A549 (cell line): ENCODE results near the gene HBG1. TPM values are rescaled to one million over a fixed set of nuclear protein-coding genes. Genes with fewer than 3 reads are reported as not detected.
A peak's percentile ranks its signal among the peaks of the same experiment; 100 is the strongest.

Experiments
- ATAC-seq, 2 experiments: fragments of 200-7000 bp in 1 of 2; fragments of >200 bp in 1 of 2; cut with Nextera tagmentation in 1 of 2; cut with Tn5 transposase in 1 of 2; 3 replicates each; pipeline versions ENCODE4 v1.8.0 to v1.9.1; 2018 to 2020; ENCODE audit warnings: mild to moderate bottlenecking in 1 of 2, moderate library complexity in 1 of 2
- CTCF ChIA-PET: fragments of 300-600 bp; sonication (Branson Sonifier 250); formaldehyde crosslinking; extraction: SDS; loops from one replicate; lab custom pipeline; 2021; ENCODE audit warnings: antibody characterized with exemption, inconsistent platforms; lab: Yijun Ruan, JAX
- POLR2A ChIA-PET: fragments of 350-600 bp; formaldehyde crosslinking; extraction: SDS; loops from one replicate; lab custom pipeline; 2021; ENCODE audit warnings: antibody characterized with exemption, inconsistent platforms; lab: Yijun Ruan, JAX
- DNase-seq, 2 experiments: peaks; one replicate each; pipeline versions ENCODE4 v3.0.0 to v3.0.0-alpha.2; 2011 to 2016; ENCODE audit warnings: low read depth in 1 of 2, low spot score in 1 of 2
- FAIRE-seq: peaks from 2 replicates; lab custom pipeline; 2011; peaks lifted over from hg19 to GRCh38; lab: Jason Lieb, UNC
- H3K27ac ChIP-seq, 2 experiments: fragments of >200 bp; sonication (Bioruptor Twin); formaldehyde crosslinking; 3 replicates each; pipeline ENCODE4 v1.5.1; 2016 to 2017
- H3K4me1 ChIP-seq: fragments of >200 bp; sonication (Bioruptor Twin); formaldehyde crosslinking; 3 replicates; pipeline ENCODE4 v1.6.1; 2016
- H3K4me2 ChIP-seq: fragments of >200 bp; sonication (Bioruptor Twin); formaldehyde crosslinking; 3 replicates; pipeline ENCODE4 v1.6.1; 2016
- H3K4me3 ChIP-seq: fragments of >200 bp; sonication (Bioruptor Twin); formaldehyde crosslinking; 3 replicates; pipeline ENCODE4 v1.5.1; 2016
- H3K9me3 ChIP-seq: fragments of >200 bp; sonication (Bioruptor Twin); formaldehyde crosslinking; 3 replicates; pipeline ENCODE4 v1.6.1; 2016
- CBX2 ChIP-seq: fragments of 200-600 bp; sonication (generic); IDR thresholded peaks from 2 replicates; pipeline ENCODE4 v1.6.1; 2016; ENCODE audit warnings: low read depth, mild to moderate bottlenecking, borderline replicate concordance
- CEBPB ChIP-seq, 2 experiments: fragments of >200 bp in 1 of 2; sonication (Bioruptor Twin) in 1 of 2; formaldehyde crosslinking in 1 of 2; IDR thresholded peaks; 2 replicates each; pipeline ENCODE4 v1.6.1; 2012 to 2016
- E2F6 ChIP-seq: IDR thresholded peaks from 2 replicates; pipeline ENCODE4 v1.6.1; 2012; ENCODE audit warnings: low read depth, borderline replicate concordance
- JUNB ChIP-seq: fragments of >200 bp; sonication (Bioruptor Twin); formaldehyde crosslinking; IDR thresholded peaks from 2 replicates; pipeline ENCODE4 v1.6.1; 2016
- MAX ChIP-seq: IDR thresholded peaks from 2 replicates; pipeline ENCODE4 v1.6.1; 2012
- NFE2L2 ChIP-seq: fragments of 150-350 bp; conservative IDR thresholded peaks from 2 replicates; pipeline ENCODE4 v1.6.1; 2014; ENCODE audit warnings: low read length
- NPAS2 ChIP-seq: fragments of 250-450 bp; sonication (Bioruptor Pico); IDR thresholded peaks from 2 replicates; pipeline ENCODE4 v1.8.0; 2022; ENCODE audit warnings: mild to moderate bottlenecking, moderate library complexity, borderline replicate concordance
- PBX3 ChIP-seq: IDR thresholded peaks from 2 replicates; pipeline ENCODE4 v1.6.1; 2012
- PHF8 ChIP-seq: fragments of 200-600 bp; sonication (generic); IDR thresholded peaks from 2 replicates; pipeline ENCODE4 v1.6.1; 2016; ENCODE audit warnings: low read depth, mild to moderate bottlenecking, antibody characterized with exemption, moderate library complexity, borderline replicate concordance
- WGBS: methylation state at CpG from one replicate; pipeline ENCODE4 v1.1.6; 2017; ENCODE audit errors: missing lambda C conversion rate; 5-methylcytosine and 5-hydroxymethylcytosine counted together
- polyA plus RNA-seq, 4 experiments: library from polyadenylated mRNA; depleted of rRNA in 3 of 4; stranded (reverse); fragments of >200 nt; fragmentation: RNase III in 1 of 4; extraction: RNeasy Plus Mini Kit Qiagen cat#74134 plus additional on column Dnase treatment in 1 of 4; gene quantifications; 2 replicates in 3 of 4; 3 replicates in 1 of 4; pipeline ENCODE4 v1.2.3, GENCODE V29; 2011 to 2017
- TF ChIP-seq, protein P1 (sequence below): fragments of 200-600 bp; sonication (generic); IDR thresholded peaks from 2 replicates; pipeline ENCODE4 v1.6.1; 2016; ENCODE audit warnings: antibody characterized with exemption, mild to moderate bottlenecking, moderate library complexity
- TF ChIP-seq, protein P2 (sequence below): fragments of 250-450 bp; sonication (Bioruptor Pico); IDR thresholded peaks from 2 replicates; pipeline ENCODE4 v1.5.0; 2020; ENCODE audit warnings: low read depth, mild to moderate bottlenecking, moderate library complexity
- TF ChIP-seq, protein P3 (sequence below): fragments of 450-650 bp; IDR thresholded peaks from 2 replicates; pipeline ENCODE4 v1.6.1; 2014; ENCODE audit warnings: antibody characterized with exemption
- TF ChIP-seq, protein P4 (sequence below): fragments of >200 bp; sonication (Bioruptor Twin); formaldehyde crosslinking; IDR thresholded peaks from 3 replicates; pipeline ENCODE4 v1.5.1; 2016

Gene HBG1
- polyA plus RNA-seq, 2 of the 4 experiments (the other 2 are of a cell fraction), result not detected

- peaks cover 18% of the 10 kb centered on the region for H3K4me1 ChIP-seq
- ChIA-PET POLR2A (no interaction called here), CTCF (interaction anchor here (0.9 to 1.1 kb wide), 3 partner anchors 13 to 74 kb away, joined by 3 to 5 read pairs (median 3); no protein-coding TSS in a partner anchor)
- WGBS, result 94% methylated on average over 1 of the region's 1 CpG
- FAIRE-seq, result peak; percentile 67
- no peak overlapping the region for H3K4me2 ChIP-seq
- ATAC-seq, result no peak
- no peak overlapping the region for H3K4me3 ChIP-seq
- H3K9me3 ChIP-seq, result no peaks in the 10 kb centered on the region
- TF ChIP-seq CBX2, result no peak
- no peak for TF ChIP-seq NFE2L2
- no peak for TF ChIP-seq MAX
- no peak for TF ChIP-seq PHF8
- no peak for TF ChIP-seq E2F6
- TF ChIP-seq, all 56 proteins: peak for 0
- DNase-seq, result no peak
- H3K27ac ChIP-seq, result peak overlapping the region; percentile 57 to 78; a peak in 3 of 6 replicates
Measured at GRCh38 chr11:5277807-5278382, 28.2 kb upstream of the HBG1 start.

GRCh38 chr11:5276697-5277096 is 27.0 kb upstream of the HBG1 start:
- Histone ChIP-seq H3K4me3 (no peak overlapping the region), H3K9me3 (no peaks in the 10 kb centered on the region), H3K27ac (0 out of 6 replicates have a peak overlapping the region, but pooled peaks of 1 of the 2 experiments have one; percentile 19), H3K4me2 (no peak overlapping the region), H3K4me1 (peaks cover 18% of the 10 kb centered on the region)
- no peak for FAIRE-seq
- ATAC-seq, result no peak
- POLR2A ChIA-PET, result no interaction called here
- CTCF ChIA-PET, result interaction anchor here (0.6 to 0.7 kb wide), 2 partner anchors 39 to 212 kb away, joined by 3 read pairs; no protein-coding TSS in a partner anchor
- no peak for DNase-seq
- 73% methylated on average over 2 of the region's 2 CpGs for WGBS
- TF ChIP-seq, protein P1, sequence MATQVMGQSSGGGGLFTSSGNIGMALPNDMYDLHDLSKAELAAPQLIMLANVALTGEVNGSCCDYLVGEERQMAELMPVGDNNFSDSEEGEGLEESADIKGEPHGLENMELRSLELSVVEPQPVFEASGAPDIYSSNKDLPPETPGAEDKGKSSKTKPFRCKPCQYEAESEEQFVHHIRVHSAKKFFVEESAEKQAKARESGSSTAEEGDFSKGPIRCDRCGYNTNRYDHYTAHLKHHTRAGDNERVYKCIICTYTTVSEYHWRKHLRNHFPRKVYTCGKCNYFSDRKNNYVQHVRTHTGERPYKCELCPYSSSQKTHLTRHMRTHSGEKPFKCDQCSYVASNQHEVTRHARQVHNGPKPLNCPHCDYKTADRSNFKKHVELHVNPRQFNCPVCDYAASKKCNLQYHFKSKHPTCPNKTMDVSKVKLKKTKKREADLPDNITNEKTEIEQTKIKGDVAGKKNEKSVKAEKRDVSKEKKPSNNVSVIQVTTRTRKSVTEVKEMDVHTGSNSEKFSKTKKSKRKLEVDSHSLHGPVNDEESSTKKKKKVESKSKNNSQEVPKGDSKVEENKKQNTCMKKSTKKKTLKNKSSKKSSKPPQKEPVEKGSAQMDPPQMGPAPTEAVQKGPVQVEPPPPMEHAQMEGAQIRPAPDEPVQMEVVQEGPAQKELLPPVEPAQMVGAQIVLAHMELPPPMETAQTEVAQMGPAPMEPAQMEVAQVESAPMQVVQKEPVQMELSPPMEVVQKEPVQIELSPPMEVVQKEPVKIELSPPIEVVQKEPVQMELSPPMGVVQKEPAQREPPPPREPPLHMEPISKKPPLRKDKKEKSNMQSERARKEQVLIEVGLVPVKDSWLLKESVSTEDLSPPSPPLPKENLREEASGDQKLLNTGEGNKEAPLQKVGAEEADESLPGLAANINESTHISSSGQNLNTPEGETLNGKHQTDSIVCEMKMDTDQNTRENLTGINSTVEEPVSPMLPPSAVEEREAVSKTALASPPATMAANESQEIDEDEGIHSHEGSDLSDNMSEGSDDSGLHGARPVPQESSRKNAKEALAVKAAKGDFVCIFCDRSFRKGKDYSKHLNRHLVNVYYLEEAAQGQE, result no peak
- TF ChIP-seq, protein P2, sequence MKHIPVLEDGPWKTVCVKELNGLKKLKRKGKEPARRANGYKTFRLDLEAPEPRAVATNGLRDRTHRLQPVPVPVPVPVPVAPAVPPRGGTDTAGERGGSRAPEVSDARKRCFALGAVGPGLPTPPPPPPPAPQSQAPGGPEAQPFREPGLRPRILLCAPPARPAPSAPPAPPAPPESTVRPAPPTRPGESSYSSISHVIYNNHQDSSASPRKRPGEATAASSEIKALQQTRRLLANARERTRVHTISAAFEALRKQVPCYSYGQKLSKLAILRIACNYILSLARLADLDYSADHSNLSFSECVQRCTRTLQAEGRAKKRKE (CRISPR knock-in tag), result no peak
- TF ChIP-seq, protein P3, sequence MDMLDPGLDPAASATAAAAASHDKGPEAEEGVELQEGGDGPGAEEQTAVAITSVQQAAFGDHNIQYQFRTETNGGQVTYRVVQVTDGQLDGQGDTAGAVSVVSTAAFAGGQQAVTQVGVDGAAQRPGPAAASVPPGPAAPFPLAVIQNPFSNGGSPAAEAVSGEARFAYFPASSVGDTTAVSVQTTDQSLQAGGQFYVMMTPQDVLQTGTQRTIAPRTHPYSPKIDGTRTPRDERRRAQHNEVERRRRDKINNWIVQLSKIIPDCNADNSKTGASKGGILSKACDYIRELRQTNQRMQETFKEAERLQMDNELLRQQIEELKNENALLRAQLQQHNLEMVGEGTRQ, result no peak
- TF ChIP-seq CEBPB (IDR thresholded peaks at IDR 0.05) (no peak), PBX3 (no peak), JUNB (no peak), NPAS2 (CRISPR knock-in tag) (no peak)
- TF ChIP-seq, protein P4, sequence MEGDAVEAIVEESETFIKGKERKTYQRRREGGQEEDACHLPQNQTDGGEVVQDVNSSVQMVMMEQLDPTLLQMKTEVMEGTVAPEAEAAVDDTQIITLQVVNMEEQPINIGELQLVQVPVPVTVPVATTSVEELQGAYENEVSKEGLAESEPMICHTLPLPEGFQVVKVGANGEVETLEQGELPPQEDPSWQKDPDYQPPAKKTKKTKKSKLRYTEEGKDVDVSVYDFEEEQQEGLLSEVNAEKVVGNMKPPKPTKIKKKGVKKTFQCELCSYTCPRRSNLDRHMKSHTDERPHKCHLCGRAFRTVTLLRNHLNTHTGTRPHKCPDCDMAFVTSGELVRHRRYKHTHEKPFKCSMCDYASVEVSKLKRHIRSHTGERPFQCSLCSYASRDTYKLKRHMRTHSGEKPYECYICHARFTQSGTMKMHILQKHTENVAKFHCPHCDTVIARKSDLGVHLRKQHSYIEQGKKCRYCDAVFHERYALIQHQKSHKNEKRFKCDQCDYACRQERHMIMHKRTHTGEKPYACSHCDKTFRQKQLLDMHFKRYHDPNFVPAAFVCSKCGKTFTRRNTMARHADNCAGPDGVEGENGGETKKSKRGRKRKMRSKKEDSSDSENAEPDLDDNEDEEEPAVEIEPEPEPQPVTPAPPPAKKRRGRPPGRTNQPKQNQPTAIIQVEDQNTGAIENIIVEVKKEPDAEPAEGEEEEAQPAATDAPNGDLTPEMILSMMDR, result no peak
- TF ChIP-seq, all 56 proteins: peak for 0
